IPS-20b (cell line): ENCODE data around the gene ATP2B1.

Experiments used
- H3K27ac ChIP-seq: one replicate; pipeline ENCODE4 v1.5.1; 2013; ENCODE audit warnings: low read length
- H3K27me3 ChIP-seq: 2 replicates; pipeline ENCODE4 v1.6.1; 2013; ENCODE audit warnings: mild to moderate bottlenecking, low read length, inconsistent platforms; ENCODE audit not compliant: insufficient read depth
- H3K36me3 ChIP-seq: 2 replicates; pipeline ENCODE4 v1.6.1; 2013; ENCODE audit warnings: low read depth, mild to moderate bottlenecking, inconsistent platforms, low read length, moderate library complexity; ENCODE audit not compliant: insufficient read depth
- H3K4me1 ChIP-seq: 2 replicates; pipeline ENCODE4 v1.6.1; 2013; ENCODE audit warnings: mild to moderate bottlenecking, control low read depth, inconsistent platforms, low read length, moderate library complexity; ENCODE audit not compliant: insufficient read depth
- H3K4me3 ChIP-seq: 2 replicates; pipeline ENCODE4 v1.5.1; 2013; ENCODE audit warnings: mild to moderate bottlenecking, low read length, inconsistent platforms
- H3K9ac ChIP-seq: 2 replicates; pipeline ENCODE4 v1.6.1; 2013; ENCODE audit warnings: low read depth, mild to moderate bottlenecking, inconsistent platforms, low read length, moderate library complexity
- H3K9me3 ChIP-seq: 2 replicates; pipeline ENCODE4 v1.6.1; 2013; ENCODE audit warnings: mild to moderate bottlenecking, low read depth, low read length, inconsistent platforms; ENCODE audit not compliant: insufficient read depth

ATP2B1 gene

DNA sequence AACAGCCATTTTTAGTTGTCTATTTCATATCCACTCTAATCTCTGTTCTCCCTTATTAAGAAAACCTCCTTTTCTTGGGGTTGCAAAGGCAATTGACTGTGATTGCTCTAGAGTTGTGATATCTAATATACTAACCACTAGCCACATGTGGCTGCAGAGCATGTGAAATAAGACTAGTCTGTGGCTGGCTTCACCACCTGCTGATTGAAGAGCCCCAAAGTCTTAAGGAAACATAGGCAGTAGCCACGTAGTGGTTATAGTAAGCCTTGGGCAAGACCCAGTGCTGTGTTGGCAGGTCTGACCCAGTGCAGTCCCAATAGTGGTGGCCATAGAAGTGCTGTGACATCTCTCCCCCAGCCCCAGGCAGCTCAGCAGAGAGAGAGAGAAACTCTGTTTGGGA, 28.4 kb upstream of the ATP2B1 start:
- Histone ChIP-seq H3K9me3 (peaks cover 4% of the 10 kb centered on the region; the same call in 1 of the 2 replicates), H3K27me3 (no peaks in the 10 kb centered on the region), H3K27ac (no peak overlapping the region), H3K9ac (no peak overlapping the region), H3K4me3 (no peak overlapping the region), H3K4me1 (no peaks in the 10 kb centered on the region), H3K36me3 (no peaks in the 10 kb centered on the region)

DNA sequence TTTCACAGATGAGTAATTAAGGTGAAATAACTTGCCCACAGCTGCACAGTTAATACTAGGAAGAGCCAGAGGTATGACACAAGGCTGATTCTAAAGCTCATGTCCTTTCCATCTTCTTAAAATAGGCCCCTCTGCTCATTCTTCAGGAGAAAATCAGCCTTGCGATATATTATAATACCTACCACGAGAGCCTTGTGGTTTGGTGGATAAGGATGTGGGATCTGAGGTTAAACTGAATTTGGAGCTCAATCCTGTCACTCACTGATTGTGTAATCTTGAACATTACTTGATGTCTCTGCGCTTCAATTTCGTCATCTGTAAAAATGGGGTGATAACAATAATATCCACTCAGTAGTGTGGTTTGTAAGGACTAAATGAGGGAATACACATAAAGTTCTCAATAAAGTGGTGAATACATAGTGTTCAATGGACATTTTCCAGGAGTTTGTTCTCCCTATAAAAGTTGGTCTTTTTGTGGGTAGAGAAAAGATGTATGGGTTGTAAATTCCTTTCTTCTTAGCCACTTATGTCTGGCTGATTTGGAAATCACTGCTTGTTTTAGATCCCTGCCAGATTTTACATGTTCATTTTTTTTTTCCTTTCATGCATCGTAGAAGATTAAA, 25.1 kb upstream of the ATP2B1 start:
- Histone ChIP-seq H3K4me1 (no peaks in the 10 kb centered on the region), H3K36me3 (no peaks in the 10 kb centered on the region), H3K9me3 (no peaks in the 10 kb centered on the region), H3K27ac (no peak overlapping the region), H3K4me3 (no peak overlapping the region), H3K9ac (no peak overlapping the region), H3K27me3 (no peaks in the 10 kb centered on the region)

DNA sequence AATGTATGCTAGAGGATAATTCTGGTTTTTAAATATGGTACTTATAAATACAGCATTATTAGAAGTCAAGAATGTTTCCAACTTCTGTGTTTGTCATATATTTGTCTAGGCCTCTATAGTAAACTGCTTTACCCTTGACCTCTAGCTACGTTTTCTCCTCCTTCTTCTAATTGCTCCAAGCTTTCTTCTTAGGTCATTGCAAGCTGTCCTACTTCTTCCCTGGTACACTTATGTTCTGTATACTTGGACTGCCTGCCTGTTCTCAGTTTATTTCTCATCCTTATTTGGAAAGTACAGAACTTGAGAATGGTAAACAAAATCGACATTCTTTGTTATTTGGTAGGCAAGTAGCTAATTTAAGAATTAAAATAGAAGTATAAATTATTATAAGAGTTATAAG, 23.9 kb upstream of the ATP2B1 start:
- no peak overlapping the region for H3K4me3 ChIP-seq
- H3K36me3 ChIP-seq, result no peaks in the 10 kb centered on the region
- H3K9me3 ChIP-seq, result no peaks in the 10 kb centered on the region
- H3K27ac ChIP-seq, result no peak overlapping the region
- H3K9ac ChIP-seq, result no peak overlapping the region
- H3K27me3 ChIP-seq, result no peaks in the 10 kb centered on the region
- H3K4me1 ChIP-seq, result no peaks in the 10 kb centered on the region

DNA sequence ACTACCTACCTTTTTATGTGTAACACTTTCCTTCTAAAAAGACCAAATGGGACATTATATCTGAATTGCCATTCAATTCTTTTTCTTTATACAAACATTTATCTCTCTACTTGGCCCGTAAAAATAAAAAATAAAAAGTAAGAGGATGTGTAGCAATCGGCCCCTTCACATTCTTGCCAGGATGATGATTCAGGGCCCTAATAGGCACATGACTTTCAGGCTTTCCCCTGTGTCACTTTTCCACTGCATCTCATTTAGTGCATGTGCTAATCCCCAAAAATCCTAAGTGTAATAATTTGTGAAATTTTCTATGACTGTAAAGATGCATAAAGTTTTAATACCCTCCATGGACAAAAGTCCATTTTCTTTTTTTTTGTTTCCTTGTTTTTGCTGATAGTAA, 23.0 kb upstream of the ATP2B1 start:
- Histone ChIP-seq H3K9ac (no peak overlapping the region), H3K4me1 (no peaks in the 10 kb centered on the region), H3K27me3 (no peaks in the 10 kb centered on the region), H3K9me3 (no peaks in the 10 kb centered on the region), H3K27ac (no peak overlapping the region), H3K4me3 (no peak overlapping the region), H3K36me3 (no peaks in the 10 kb centered on the region)

DNA sequence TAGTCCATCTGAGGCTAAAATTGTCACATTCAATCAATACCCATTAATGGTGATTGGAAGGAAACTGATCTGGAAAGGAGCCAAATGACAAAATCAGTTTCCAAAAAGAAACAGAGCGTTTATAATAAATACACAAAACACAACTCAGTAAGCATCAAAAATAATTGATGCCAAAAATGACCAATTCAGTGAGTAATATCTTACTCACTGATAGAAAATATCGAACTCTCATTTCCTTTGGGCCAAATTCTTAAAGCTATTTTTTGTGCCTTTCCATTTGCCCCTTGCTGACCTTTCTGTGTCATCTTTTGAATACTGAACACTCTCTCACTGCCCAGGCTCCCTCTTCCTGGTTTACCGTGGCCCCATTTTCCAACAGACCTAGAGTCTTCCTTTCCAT, 22.5 kb upstream of the ATP2B1 start:
- H3K9me3 ChIP-seq, result no peaks in the 10 kb centered on the region
- H3K27ac ChIP-seq, result no peak overlapping the region

DNA sequence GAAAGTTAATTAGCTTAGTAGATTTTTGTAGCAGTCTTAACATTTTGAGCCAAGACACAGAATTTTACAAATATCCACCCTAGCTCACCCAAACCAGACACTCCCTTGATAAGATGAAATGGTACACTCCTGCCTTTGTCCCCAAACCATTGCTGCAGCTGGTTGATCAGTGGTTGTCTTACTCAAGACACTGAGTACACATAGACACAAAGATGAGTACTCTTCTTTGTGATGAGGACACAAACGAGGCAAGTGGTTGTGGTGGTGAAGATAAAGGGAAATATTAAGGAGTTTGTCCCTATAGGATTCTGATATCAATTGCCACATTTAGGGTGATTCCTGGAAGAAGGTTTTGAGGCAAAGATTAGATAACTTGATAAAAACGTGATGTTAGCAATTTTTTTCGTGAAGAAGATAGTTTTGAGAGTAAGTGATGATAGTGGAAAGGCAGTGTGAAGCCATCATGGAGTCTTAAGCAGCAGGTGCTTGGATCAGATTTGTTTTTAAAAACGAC, 21.4 kb upstream of the ATP2B1 start:
- Histone ChIP-seq H3K4me1 (no peaks in the 10 kb centered on the region), H3K27me3 (no peaks in the 10 kb centered on the region), H3K4me3 (no peak overlapping the region), H3K36me3 (no peaks in the 10 kb centered on the region), H3K9me3 (no peaks in the 10 kb centered on the region), H3K9ac (no peak overlapping the region), H3K27ac (no peak overlapping the region)

More for the DNA sequence above, 22.5 kb upstream of the ATP2B1 start:
- no peak overlapping the region for H3K4me3 ChIP-seq
- no peaks in the 10 kb centered on the region for H3K36me3 ChIP-seq
- no peaks in the 10 kb centered on the region for H3K4me1 ChIP-seq
- H3K27me3 ChIP-seq, result no peaks in the 10 kb centered on the region
- H3K9ac ChIP-seq, result no peak overlapping the region

DNA sequence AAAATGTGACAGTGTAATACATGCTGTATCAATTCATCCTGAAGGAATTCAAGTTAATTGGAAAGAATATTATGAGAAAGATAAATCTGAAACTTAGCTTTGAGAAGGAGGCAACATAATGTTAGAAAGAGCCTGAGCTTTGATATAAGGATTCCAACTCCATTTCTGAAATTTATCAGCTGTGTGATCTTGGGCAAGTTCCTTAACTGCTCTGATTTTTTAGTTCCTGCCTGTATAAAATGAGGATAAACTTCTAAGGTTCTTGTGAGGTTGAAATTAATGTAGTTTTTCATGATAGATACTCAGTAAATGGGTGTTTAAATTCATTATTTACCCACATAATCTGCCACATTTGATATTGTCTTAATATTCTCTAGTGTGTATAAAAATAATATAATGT, 14.6 kb upstream of the ATP2B1 start:
- Histone ChIP-seq H3K4me3 (no peak overlapping the region), H3K27ac (no peak overlapping the region), H3K36me3 (no peaks in the 10 kb centered on the region), H3K9me3 (no peaks in the 10 kb centered on the region), H3K4me1 (no peaks in the 10 kb centered on the region), H3K9ac (no peak overlapping the region), H3K27me3 (no peaks in the 10 kb centered on the region)

DNA sequence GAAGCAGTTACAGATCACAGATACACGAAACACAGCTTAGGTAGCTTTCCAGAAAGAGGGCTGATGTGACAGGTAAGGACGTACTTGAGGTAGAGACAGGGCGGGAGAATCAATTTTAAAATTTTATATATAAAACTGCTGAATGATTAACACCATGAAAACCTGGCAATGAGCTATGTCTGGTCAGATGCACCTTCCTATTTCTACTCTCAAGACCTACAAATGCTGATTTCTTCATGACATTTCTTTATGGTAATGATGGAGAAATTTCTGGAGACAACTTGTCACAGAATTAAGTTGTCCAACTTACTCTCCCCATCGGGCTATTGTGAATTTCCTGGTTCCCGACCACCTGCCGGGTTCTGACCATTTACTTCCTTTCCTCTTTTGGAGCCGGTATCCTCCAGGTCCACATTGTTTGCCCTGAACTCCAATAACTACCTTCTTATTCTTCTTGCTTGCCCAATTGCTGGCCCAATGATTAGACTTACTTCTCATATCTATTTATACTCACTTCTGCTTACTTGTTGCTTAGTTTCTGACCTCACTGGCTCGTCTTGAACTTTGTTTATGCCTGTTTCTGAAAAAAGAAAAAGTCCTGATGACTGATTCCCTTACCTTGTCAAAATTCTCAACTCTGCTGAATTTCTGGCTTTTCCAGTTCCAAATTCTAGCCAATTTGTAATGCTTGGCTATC, 12.8 kb upstream of the ATP2B1 start:
- H3K4me3 ChIP-seq, result no peak overlapping the region

DNA sequence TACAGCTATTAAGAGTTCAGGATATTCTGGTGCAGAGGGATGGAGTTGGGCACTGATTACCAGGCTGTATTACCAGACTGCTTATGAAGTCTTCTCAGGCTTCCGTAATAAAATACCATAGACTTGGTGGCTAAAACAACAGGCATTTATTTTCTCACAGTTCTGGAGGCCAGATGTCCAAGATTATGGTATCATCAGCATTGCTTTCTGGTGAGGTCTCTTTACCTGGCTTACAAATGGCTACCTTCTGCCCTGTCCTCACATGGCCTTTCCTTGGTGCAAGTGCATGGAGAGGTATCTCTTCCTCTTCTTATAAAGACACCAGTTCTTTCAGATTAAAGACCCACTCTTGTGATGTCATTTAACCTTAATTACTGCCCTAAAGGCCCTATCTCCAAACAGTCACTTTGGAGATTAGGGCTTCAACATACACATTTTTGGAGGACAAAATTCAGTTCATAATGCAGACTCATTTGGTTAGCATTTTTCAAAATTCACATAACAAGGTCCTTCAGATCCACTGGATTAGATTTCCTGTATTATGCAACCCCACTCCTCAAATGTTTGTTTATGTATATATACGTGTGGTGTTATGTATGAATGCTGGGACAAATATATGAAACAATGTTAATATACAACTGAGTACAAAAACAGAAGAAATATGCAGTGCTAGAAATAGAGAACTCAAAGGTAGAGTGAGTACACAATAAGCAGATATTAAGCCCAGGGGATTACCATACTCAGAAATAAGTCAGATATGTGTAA, 9.3 kb upstream of the ATP2B1 start:
- no peak overlapping the region for H3K27ac ChIP-seq
- H3K9ac ChIP-seq, result no peak overlapping the region
- H3K9me3 ChIP-seq, result peaks cover 7% of the 10 kb centered on the region; the same call in 1 of the 2 replicates
- no peaks in the 10 kb centered on the region for H3K36me3 ChIP-seq
- no peaks in the 10 kb centered on the region for H3K27me3 ChIP-seq
- H3K4me3 ChIP-seq, result no peak overlapping the region
- H3K4me1 ChIP-seq, result no peaks in the 10 kb centered on the region

More for the DNA sequence above, 12.8 kb upstream of the ATP2B1 start:
- Histone ChIP-seq H3K9ac (no peak overlapping the region), H3K27me3 (no peaks in the 10 kb centered on the region), H3K27ac (no peak overlapping the region), H3K36me3 (no peaks in the 10 kb centered on the region), H3K4me1 (no peaks in the 10 kb centered on the region), H3K9me3 (no peaks in the 10 kb centered on the region)

DNA sequence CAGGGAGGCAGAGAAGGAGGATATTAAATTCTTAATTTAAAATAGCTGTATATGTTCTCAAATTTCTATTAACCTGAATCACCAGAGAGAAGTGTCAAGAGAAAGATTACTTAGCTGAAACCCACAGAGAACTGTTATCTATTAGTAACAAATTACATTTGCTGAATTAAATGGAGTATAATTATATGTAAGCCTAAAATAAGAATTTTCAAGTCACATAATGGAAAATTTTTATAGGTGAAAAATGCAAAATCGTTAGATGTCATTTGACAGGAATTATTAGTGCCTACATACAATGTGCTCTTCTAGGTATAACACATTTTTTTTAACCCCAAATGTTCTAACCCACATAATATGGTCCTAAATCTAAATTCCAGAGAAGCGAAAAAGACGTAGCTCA, 4.1 kb upstream of the ATP2B1 start:
- no peaks in the 10 kb centered on the region for H3K36me3 ChIP-seq
- H3K9ac ChIP-seq, result no peak overlapping the region

DNA sequence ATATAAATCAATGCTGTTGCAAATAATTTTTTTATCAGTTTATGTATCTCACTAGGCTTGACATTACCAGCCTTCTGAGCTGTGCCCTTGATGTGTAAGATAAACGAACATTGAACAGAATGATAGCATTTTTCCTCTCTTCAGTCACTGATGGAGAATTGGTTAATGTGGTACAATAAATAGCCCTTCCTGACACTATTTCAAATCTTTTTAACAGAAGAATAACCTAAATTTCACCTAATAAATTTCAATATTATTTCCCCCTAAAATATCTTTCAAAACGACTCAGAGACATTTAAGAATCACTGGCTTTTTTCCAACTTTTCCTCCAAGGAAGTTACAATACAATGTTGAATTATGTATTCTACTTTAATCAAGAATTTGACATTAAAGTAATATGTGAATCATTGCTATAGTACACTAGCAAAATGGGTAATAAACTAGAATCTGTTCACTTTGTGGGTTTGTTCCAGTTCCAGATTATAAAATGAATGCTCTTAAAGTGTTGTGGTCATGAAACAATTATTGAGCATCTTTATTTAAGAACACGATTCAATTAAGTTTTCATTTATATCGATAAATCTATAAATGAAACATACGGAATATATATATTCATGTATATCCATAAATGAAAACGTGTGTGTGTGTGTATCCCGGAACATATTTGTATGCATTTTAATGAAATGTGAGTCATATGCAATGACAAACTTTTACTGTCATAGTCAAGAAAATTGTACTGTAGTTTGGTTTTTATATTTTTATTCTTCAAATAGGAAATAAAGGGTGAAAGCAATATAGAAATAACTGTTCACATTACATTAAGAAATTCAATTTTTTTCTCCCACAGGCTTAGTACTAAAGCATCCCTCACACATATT, 2.5 kb upstream of the ATP2B1 start:
- peaks cover 7% of the 10 kb centered on the region; the same call in 1 of the 2 replicates for H3K9me3 ChIP-seq
- no peaks in the 10 kb centered on the region for H3K36me3 ChIP-seq
- no peak overlapping the region for H3K27ac ChIP-seq
- H3K9ac ChIP-seq, result no peak overlapping the region
- peaks cover 38% of the 10 kb centered on the region for H3K27me3 ChIP-seq
- no peaks in the 10 kb centered on the region for H3K4me1 ChIP-seq
- peak overlapping the region; percentile 93 for H3K4me3 ChIP-seq

More for the DNA sequence above, 4.1 kb upstream of the ATP2B1 start:
- Histone ChIP-seq H3K4me3 (no peak overlapping the region), H3K9me3 (peaks cover 7% of the 10 kb centered on the region; the same call in 1 of the 2 replicates), H3K27me3 (peaks cover 23% of the 10 kb centered on the region), H3K4me1 (no peaks in the 10 kb centered on the region), H3K27ac (no peak overlapping the region)
